HCT116 (cell line): ENCODE results near the gene SLC43A3. TPM values are rescaled to one million over a fixed set of nuclear protein-coding genes. Genes with fewer than 3 reads are reported as not detected.

Experiments
- ATAC-seq: fragments of 200-7000 bp; cut with Tn5 transposase; 2 replicates; pipeline ENCODE4 v1.9.1; 2020; ENCODE audit warnings: mild to moderate bottlenecking, moderate library complexity
- BruUV-seq: library from RNA; stranded (reverse); fragments of 400-500 nt; replicated peaks from 2 replicates; lab custom pipeline; 2021; lab: Mats Ljungman, UMichigan
- CTCF ChIA-PET: fragments of 300-600 bp; sonication (Branson Sonifier 250); formaldehyde crosslinking; loops from one replicate; lab custom pipeline; 2021; ENCODE audit warnings: antibody characterized with exemption; lab: Charles Lee
- POLR2A ChIA-PET: fragments of 300-600, 350-600 bp; sonication (Branson Sonifier 250); formaldehyde crosslinking; loops from one replicate; lab custom pipeline; 2021; ENCODE audit warnings: antibody characterized with exemption; lab: Charles Lee
- RAD21 ChIA-PET, 2 experiments: fragments of 300-600 bp; sonication (Branson Sonifier 250); formaldehyde crosslinking; loops; one replicate each; lab custom pipeline; 2023; ENCODE audit warnings: low total read pairs in 2 of 2; ENCODE audit not compliant: uncharacterized antibody in 2 of 2, unreplicated experiment in 2 of 2, low non-redundant PET in 1 of 2; lab: Charles Lee
- DNase-seq: peaks from one replicate; pipeline ENCODE4 v3.0.0-alpha.2; 2010; ENCODE audit warnings: low read depth, low spot score
- H2AFZ ChIP-seq: fragments of 200-600 bp; shearing (Covaris generic), sonication (generic); 2 replicates; pipeline ENCODE4 v1.6.1; 2017; ENCODE audit warnings: low read depth, mixed run types, mixed read lengths, antibody characterized with exemption, low read length; ENCODE audit not compliant: poor library complexity, severe bottlenecking
- H3K27ac ChIP-seq: 2 replicates; pipeline ENCODE4 v1.5.1; 2012; ENCODE audit warnings: low read depth, low read length
- H3K27me3 ChIP-seq: fragments of 200-600 bp; sonication (generic); 2 replicates; pipeline ENCODE4 v1.6.1; 2016; ENCODE audit warnings: mixed run types, low read length, mixed read lengths; ENCODE audit not compliant: insufficient read depth
- H3K36me3 ChIP-seq, 2 experiments: fragments of 200-500 bp in 1 of 2; fragments of 200-600 bp in 1 of 2; sonication (Bioruptor generic) in 1 of 2; sonication (generic) in 1 of 2; 2 replicates each; pipeline versions ENCODE4 v1.5.1 to v1.6.1; 2014 to 2016; ENCODE audit warnings: low read length in 2 of 2, inconsistent platforms in 1 of 2, mixed read lengths in 1 of 2, mixed run types in 1 of 2; ENCODE audit not compliant: insufficient read depth in 2 of 2, control insufficient read depth in 1 of 2
- H3K4me1 ChIP-seq, 2 experiments: fragments of 200-600 bp in 1 of 2; sonication (generic) in 1 of 2; 2 replicates each; pipeline versions ENCODE4 v1.5.1 to v1.6.1; 2012 to 2017; ENCODE audit warnings: low read length in 2 of 2, inconsistent platforms in 1 of 2, mild to moderate bottlenecking in 1 of 2, mixed read lengths in 1 of 2, mixed run types in 1 of 2, moderate library complexity in 1 of 2; ENCODE audit not compliant: insufficient read depth in 2 of 2, control insufficient read depth in 1 of 2
- H3K4me2 ChIP-seq: fragments of 200-600 bp; sonication (generic); 2 replicates; pipeline ENCODE4 v1.6.1; 2017; ENCODE audit warnings: mixed run types, low read length, mixed read lengths
- H3K4me3 ChIP-seq, 2 experiments: fragments of 200-600 bp in 1 of 2; sonication (generic) in 1 of 2; replicated peaks in 1 of 2; 2 replicates each; pipeline ENCODE4 v1.5.1; 2011 to 2016; ENCODE audit warnings: low read length in 2 of 2, control low read depth in 1 of 2, low read depth in 1 of 2, mild to moderate bottlenecking in 1 of 2, mixed read lengths in 1 of 2, mixed run types in 1 of 2
- H3K79me2 ChIP-seq: fragments of 200-600 bp; sonication (generic); 2 replicates; pipeline ENCODE4 v1.6.1; 2017; ENCODE audit warnings: mild to moderate bottlenecking, mixed run types, low read length, moderate library complexity, mixed read lengths; ENCODE audit not compliant: insufficient read depth
- H3K9ac ChIP-seq: fragments of 200-600 bp; sonication (generic); 2 replicates; pipeline ENCODE4 v1.6.1; 2016; ENCODE audit warnings: low read length, mixed read lengths
- H3K9me2 ChIP-seq: fragments of 200-600 bp; sonication (generic), shearing (Covaris generic); 2 replicates; pipeline ENCODE4 v1.6.1; 2017; ENCODE audit warnings: mixed run types, mild to moderate bottlenecking, moderate library complexity; ENCODE audit not compliant: insufficient read depth
- H3K9me3 ChIP-seq, 2 experiments: fragments of 200-500 bp in 1 of 2; fragments of 200-600 bp in 1 of 2; sonication (Bioruptor generic) in 1 of 2; sonication (generic) in 1 of 2; 2 replicates each; pipeline ENCODE4 v1.6.1; 2014 to 2017; ENCODE audit warnings: low read length in 2 of 2, mixed read lengths in 2 of 2, inconsistent platforms in 1 of 2, low read depth in 1 of 2, mild to moderate bottlenecking in 1 of 2, mixed run types in 1 of 2, moderate library complexity in 1 of 2; ENCODE audit not compliant: control insufficient read depth in 1 of 2, insufficient read depth in 1 of 2
- H4K20me1 ChIP-seq: fragments of 200-600 bp; sonication (generic), shearing (Covaris generic); 2 replicates; pipeline ENCODE4 v1.6.1; 2017; ENCODE audit warnings: mixed run types, mild to moderate bottlenecking, moderate library complexity; ENCODE audit not compliant: insufficient read depth
- EZH2phosphoT487 ChIP-seq: fragments of 200-600 bp; IDR thresholded peaks from 2 replicates; pipeline ENCODE4 v1.6.1; 2018; ENCODE audit warnings: antibody characterized with exemption, borderline replicate concordance
- JUND ChIP-seq: IDR thresholded peaks from 2 replicates; pipeline ENCODE4 v1.6.1; 2012
- POLR2A ChIP-seq: IDR thresholded peaks from 2 replicates; pipeline ENCODE4 v1.7.0; 2011; ENCODE audit warnings: borderline replicate concordance; ENCODE audit not compliant: insufficient read depth, insufficient read length; ENCODE audit errors: extremely low read depth
- POLR2AphosphoS5 ChIP-seq: IDR thresholded peaks from 2 replicates; pipeline ENCODE4 v1.6.1; 2011; ENCODE audit warnings: mild to moderate bottlenecking, low read depth, low read length, moderate library complexity
- RAD21 ChIP-seq: IDR thresholded peaks from 2 replicates; pipeline ENCODE4 v1.6.1; 2012; ENCODE audit warnings: low read depth, mild to moderate bottlenecking
- SIN3A ChIP-seq: IDR thresholded peaks from 2 replicates; pipeline ENCODE4 v1.6.1; 2012; ENCODE audit warnings: low read depth
- TCF7L2 ChIP-seq: IDR thresholded peaks from 2 replicates; pipeline ENCODE4 v1.7.0; 2011; ENCODE audit warnings: borderline replicate concordance, inconsistent platforms; ENCODE audit not compliant: insufficient read depth, insufficient read length; ENCODE audit errors: extremely low read depth
- intact Hi-C: fragments of 100-400 bp; cut with micrococcal nuclease; formaldehyde crosslinking; loops from 2 replicates; pipeline ENCODE4 v1.10.0; 2022
- total RNA-seq: library from RNA; stranded (reverse); gene quantifications from one replicate; pipeline ENCODE4 v1.2.1, GENCODE V29; 2021; ENCODE audit not compliant: unreplicated experiment
- TF ChIP-seq, protein P1 (sequence below): IDR thresholded peaks from 2 replicates; pipeline ENCODE4 v1.6.1; 2011; ENCODE audit warnings: mild to moderate bottlenecking, low read length, moderate library complexity; ENCODE audit not compliant: insufficient replicate concordance; ENCODE audit errors: extremely low read depth
- TF ChIP-seq, protein P2 (sequence below): IDR thresholded peaks from 2 replicates; pipeline ENCODE4 v1.6.1; 2012
- TF ChIP-seq, protein P3 (sequence below): IDR thresholded peaks from 2 replicates; pipeline ENCODE4 v1.6.1; 2012; ENCODE audit warnings: low read depth

The SLC43A3 gene
- total RNA-seq, 1 experiment from 2014 or later: 36.9 TPM

DNA sequence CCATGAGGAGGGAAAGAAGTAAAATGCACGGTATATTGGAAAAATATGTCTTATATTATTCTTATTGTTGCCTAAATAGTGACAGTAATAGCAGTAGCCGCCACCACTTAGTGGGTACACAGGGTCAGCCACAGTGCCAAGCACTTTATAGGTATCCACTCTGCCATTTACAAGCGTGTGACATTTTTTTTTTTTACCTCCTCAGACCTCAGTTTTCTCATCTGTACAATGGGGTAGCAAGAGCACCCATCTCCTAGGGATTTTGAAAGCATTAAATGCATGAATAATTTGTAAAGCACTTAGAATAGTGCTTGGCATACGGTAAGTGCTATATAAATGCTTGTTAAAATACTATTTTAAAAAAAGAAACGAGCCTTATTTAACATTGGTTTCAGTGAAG, 42.3 kb upstream of the SLC43A3 start:
- TF ChIP-seq RAD21 (no peak), EZH2phosphoT487 (no peak), SIN3A (no peak)
- TF ChIP-seq, protein P1, sequence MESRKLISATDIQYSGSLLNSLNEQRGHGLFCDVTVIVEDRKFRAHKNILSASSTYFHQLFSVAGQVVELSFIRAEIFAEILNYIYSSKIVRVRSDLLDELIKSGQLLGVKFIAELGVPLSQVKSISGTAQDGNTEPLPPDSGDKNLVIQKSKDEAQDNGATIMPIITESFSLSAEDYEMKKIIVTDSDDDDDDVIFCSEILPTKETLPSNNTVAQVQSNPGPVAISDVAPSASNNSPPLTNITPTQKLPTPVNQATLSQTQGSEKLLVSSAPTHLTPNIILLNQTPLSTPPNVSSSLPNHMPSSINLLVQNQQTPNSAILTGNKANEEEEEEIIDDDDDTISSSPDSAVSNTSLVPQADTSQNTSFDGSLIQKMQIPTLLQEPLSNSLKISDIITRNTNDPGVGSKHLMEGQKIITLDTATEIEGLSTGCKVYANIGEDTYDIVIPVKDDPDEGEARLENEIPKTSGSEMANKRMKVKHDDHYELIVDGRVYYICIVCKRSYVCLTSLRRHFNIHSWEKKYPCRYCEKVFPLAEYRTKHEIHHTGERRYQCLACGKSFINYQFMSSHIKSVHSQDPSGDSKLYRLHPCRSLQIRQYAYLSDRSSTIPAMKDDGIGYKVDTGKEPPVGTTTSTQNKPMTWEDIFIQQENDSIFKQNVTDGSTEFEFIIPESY: no peak
- no peak overlapping the region for H3K9ac ChIP-seq
- DNase-seq: no peak
- H4K20me1 ChIP-seq: no peaks in the 10 kb centered on the region
- peaks cover 0 to 5% of the 10 kb centered on the region in 2 experiments; a peak in 2 of 4 replicates for H3K36me3 ChIP-seq
- H3K9me3 ChIP-seq: no peaks in the 10 kb centered on the region
- CTCF ChIA-PET: no interaction called here
- H3K4me2 ChIP-seq: no peak overlapping the region
- RAD21 ChIA-PET: no interaction called here
- H2AFZ ChIP-seq: no peak overlapping the region
- H3K9me2 ChIP-seq: no peaks in the 10 kb centered on the region
- POLR2A ChIA-PET: no interaction called here
- no peak overlapping the region for H3K27ac ChIP-seq
- BruUV-seq: no TSS peak
- no peak overlapping the region for H3K4me3 ChIP-seq
- H3K79me2 ChIP-seq: no peaks in the 10 kb centered on the region
- no peaks in the 10 kb centered on the region for H3K27me3 ChIP-seq
- intact Hi-C loops: no loop called here
- ATAC-seq: no peak
- H3K4me1 ChIP-seq: no peaks in the 10 kb centered on the region

DNA sequence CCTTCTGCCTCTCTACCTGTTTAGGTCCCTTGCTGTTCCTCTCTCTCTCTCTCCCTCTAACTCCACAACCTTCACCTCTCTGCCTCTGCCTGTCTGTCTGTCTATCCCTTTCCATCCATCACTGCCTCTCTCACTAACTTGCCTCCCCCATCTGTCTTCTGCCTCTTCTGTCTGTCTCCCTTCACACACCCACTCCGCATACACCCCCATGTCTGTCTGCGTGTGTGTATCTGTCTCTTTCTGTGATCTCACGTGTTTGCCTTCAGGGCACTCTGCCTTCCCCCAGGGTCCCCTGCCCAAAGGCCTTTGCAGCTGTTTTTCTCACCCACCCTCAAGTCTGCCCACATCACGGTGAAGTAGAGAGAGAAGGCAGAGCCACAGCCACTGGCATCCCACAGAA, 41.4 kb upstream of the SLC43A3 start:
- Histone ChIP-seq H2AFZ (no peak overlapping the region), H3K9me3 (no peaks in the 10 kb centered on the region), H3K4me1 (no peaks in the 10 kb centered on the region), H3K27me3 (no peaks in the 10 kb centered on the region), H3K79me2 (no peaks in the 10 kb centered on the region), H3K4me2 (no peak overlapping the region), H4K20me1 (no peaks in the 10 kb centered on the region), H3K36me3 (peaks cover 0 to 5% of the 10 kb centered on the region in 2 experiments; a peak in 2 of 4 replicates), H3K9ac (no peak overlapping the region), H3K9me2 (no peaks in the 10 kb centered on the region), H3K27ac (no peak overlapping the region), H3K4me3 (no peak overlapping the region)
- POLR2A ChIA-PET: no interaction called here
- intact Hi-C loops: no loop called here
- CTCF ChIA-PET: no interaction called here
- DNase-seq (no peak), ATAC-seq (no peak)
- RAD21 ChIA-PET: no interaction called here
- no TSS peak for BruUV-seq
- TF ChIP-seq POLR2AphosphoS5 (no peak), RAD21 (no peak), SIN3A (no peak), TCF7L2 (no peak), POLR2A (no peak), EZH2phosphoT487 (no peak), JUND (no peak)
- TF ChIP-seq, protein P1: no peak
- TF ChIP-seq, protein P2, sequence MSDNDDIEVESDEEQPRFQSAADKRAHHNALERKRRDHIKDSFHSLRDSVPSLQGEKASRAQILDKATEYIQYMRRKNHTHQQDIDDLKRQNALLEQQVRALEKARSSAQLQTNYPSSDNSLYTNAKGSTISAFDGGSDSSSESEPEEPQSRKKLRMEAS: no peak
- TF ChIP-seq, protein P3, sequence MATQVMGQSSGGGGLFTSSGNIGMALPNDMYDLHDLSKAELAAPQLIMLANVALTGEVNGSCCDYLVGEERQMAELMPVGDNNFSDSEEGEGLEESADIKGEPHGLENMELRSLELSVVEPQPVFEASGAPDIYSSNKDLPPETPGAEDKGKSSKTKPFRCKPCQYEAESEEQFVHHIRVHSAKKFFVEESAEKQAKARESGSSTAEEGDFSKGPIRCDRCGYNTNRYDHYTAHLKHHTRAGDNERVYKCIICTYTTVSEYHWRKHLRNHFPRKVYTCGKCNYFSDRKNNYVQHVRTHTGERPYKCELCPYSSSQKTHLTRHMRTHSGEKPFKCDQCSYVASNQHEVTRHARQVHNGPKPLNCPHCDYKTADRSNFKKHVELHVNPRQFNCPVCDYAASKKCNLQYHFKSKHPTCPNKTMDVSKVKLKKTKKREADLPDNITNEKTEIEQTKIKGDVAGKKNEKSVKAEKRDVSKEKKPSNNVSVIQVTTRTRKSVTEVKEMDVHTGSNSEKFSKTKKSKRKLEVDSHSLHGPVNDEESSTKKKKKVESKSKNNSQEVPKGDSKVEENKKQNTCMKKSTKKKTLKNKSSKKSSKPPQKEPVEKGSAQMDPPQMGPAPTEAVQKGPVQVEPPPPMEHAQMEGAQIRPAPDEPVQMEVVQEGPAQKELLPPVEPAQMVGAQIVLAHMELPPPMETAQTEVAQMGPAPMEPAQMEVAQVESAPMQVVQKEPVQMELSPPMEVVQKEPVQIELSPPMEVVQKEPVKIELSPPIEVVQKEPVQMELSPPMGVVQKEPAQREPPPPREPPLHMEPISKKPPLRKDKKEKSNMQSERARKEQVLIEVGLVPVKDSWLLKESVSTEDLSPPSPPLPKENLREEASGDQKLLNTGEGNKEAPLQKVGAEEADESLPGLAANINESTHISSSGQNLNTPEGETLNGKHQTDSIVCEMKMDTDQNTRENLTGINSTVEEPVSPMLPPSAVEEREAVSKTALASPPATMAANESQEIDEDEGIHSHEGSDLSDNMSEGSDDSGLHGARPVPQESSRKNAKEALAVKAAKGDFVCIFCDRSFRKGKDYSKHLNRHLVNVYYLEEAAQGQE: no peak
